ENCODE data around the gene PPARG. TPM values are rescaled to one million over a fixed set of nuclear protein-coding genes. Genes with fewer than 3 reads are reported as not detected.
"Not testable (repeated sequence)": the region's sequence is repeated elsewhere in the genome, so short reads cannot be mapped to it uniquely, and the experiment has no call there.

Gene PPARG
- polyA plus RNA-seq, 4 donors, result 26.8 to 51.6 (median 32.3) TPM

- DNase-seq (ENCODE audit: low read depth in 4 of 4, low spot score in 3 of 4), result no peak
Measured at GRCh38 chr3:12472796-12473195, 183.9 kb downstream of the PPARG start.

GRCh38 chr3:12473511-12473910, 184.6 kb downstream of the PPARG start:
- no peak for DNase-seq (ENCODE audit: low read depth in 4 of 4, low spot score in 3 of 4)

DNA sequence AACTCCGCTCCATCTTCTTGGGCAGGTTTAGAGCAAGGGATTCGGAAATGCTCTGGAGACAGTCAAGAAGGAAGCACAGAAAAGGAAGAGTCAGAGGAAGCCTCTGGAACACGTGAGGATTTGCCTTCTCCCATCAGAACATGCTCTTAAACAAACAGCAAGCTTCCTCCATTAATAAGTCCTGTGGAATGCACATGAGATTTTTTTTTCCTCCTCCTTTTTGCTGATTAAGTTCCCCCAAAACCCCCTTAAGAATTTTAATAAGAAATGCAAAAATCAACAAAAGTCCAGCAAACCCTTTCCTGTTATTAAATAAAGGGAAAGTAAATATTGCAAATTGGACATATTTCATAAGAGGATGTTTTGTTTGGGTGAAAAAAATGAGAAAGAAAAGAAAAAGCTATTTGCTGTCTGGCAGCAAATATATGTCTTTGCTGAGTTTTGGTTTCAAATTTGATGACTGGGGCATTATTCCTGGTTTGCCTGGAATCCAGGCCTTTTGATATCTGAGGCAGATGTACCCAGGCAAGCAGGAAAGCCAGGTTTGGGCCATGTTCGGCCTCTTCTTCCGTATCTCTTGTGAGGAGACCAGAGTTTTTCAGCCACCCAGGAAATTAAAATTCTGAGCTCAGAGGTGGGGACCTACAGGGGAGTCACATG, 187.5 kb downstream of the PPARG start:
- DNase-seq (ENCODE audit: low read depth in 4 of 4, low spot score in 3 of 4), result no peak

- no peak for DNase-seq (ENCODE audit: low read depth in 4 of 4, low spot score in 3 of 4)
Measured at GRCh38 chr3:12477256-12477655, 188.4 kb downstream of the PPARG start.

GRCh38 chr3:12478326-12478725, 189.5 kb downstream of the PPARG start:
- no peak for DNase-seq (ENCODE audit: low read depth in 4 of 4, low spot score in 3 of 4)

DNA sequence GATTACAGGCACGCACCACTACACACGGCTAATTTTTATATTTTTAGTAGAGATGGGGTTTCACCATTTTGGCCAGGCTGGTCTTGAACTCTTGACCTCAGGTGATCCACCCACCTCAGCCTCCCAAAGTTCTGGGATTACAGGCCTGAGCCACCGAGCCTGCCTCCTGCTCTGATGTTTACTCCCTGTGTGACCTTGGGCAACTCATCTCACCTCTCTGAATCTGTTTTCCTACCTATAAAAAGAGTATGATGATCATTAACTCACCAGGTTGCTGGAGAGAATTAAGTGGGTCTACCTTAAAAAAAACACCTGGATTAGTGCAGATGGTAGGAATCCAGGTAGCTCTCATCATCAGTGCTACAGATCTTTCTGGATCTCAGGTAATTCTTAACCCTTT, 190.3 kb downstream of the PPARG start:
- not testable (repeated sequence) for DNase-seq (ENCODE audit: low read depth in 4 of 4, low spot score in 3 of 4)

DNA sequence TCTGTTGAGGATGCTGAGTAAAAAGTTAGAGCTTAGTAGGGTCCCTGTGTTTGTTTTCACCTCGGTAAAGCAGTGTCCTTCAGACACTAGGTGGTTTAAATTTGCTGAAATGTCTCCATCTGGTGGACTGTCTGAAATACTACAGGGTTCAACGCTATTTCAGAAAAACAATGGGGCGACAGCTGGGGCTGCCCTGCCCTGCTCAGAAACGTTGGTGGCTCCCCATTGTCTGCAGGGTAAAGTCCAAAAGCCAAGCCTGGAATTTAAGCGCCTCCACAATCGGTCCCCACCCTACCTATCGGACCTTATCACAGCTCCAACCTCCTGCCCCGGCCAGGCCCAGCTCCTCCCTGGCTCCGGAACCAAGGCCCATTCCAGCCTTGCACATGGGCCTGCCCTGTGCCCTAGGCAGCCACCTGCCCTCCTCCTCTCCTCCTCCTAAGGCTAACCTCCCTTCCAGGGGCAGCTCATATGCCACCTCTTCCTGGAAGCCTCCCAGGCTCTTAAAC, 191.1 kb downstream of the PPARG start:
- no peak for DNase-seq (ENCODE audit: low read depth in 4 of 4, low spot score in 3 of 4)

DNA sequence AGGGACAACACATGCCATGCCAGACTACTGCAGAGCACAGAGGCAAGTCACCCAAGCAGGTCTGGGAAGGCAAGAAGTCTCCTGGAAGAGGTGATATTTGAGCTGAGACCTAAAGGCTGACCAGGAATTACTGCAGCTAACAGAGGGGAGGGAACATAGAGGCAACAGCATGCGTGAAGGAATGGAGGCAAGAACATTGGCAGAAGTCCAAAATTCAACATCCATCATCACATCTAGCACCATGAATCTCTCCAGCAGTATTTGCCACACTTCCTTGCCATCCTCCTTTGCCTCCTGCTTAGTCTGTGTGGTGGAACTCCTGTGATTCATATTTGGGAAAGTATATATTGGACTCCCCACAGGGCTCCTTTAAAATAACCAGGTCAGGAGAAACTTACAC, 194.5 kb downstream of the PPARG start:
- DNase-seq (ENCODE audit: low read depth in 4 of 4, low spot score in 3 of 4), result no peak

GRCh38 chr3:12483872-12484197, 195.0 kb downstream of the PPARG start:
- no peak for DNase-seq (ENCODE audit: low read depth in 4 of 4, low spot score in 3 of 4)

Other genes with a start within 250 kb of the PPARG start
- 1 to 10 TPM in 3 of 4 donors, under 1 TPM in 1; 0.93 to 7.1 (median 1.4) TPM for gene TIMP4, start 130.2 kb upstream of the PPARG start, polyA plus RNA-seq (ENCODE audit: insufficient read length in 4 of 4)
- gene TSEN2, start 195.4 kb downstream of the PPARG start, polyA plus RNA-seq (ENCODE audit: insufficient read length in 4 of 4), result 10 to 100 TPM; 18.9 to 28.0 (median 22.1) TPM